WTC11 (cell line): ENCODE results near the gene P2RX4. TPM values are rescaled to one million over a fixed set of nuclear protein-coding genes. Genes with fewer than 3 reads are reported as not detected.

ENCODE experiments used
- ATAC-seq: fragments of 200-7000 bp; cut with Tn5 transposase; 2 replicates; pipeline ENCODE4 v1.10.0; 2021; ENCODE audit warnings: mild to moderate bottlenecking, moderate library complexity
- CTCF ChIA-PET: fragments of 300-600 bp; sonication (Branson Sonifier 250); formaldehyde crosslinking; loops from one replicate; lab custom pipeline; 2021; ENCODE audit warnings: antibody characterized with exemption; lab: Charles Lee
- POLR2A ChIA-PET: fragments of 350-600 bp; sonication (Branson Sonifier 250); formaldehyde crosslinking; loops from one replicate; lab custom pipeline; 2021; ENCODE audit warnings: antibody characterized with exemption; lab: Charles Lee
- DNase-seq: peaks from one replicate; pipeline ENCODE4 v3.0.0; 2021; ENCODE audit warnings: low spot score
- H3K27ac Mint-ChIP-seq: 2 replicates; pipeline ENCODE4 v1.8.0; 2021; ENCODE audit warnings: mixed read lengths
- H3K27me3 Mint-ChIP-seq: 2 replicates; pipeline ENCODE4 v1.8.0; 2021; ENCODE audit warnings: low read depth, mild to moderate bottlenecking, moderate library complexity, mixed read lengths
- H3K36me3 Mint-ChIP-seq: 2 replicates; pipeline ENCODE4 v1.8.0; 2021; ENCODE audit warnings: mixed read lengths
- H3K4me1 Mint-ChIP-seq: 2 replicates; pipeline ENCODE4 v1.8.0; 2022; ENCODE audit warnings: mixed read lengths
- H3K4me3 Mint-ChIP-seq: 2 replicates; pipeline ENCODE4 v1.8.0; 2021; ENCODE audit warnings: mild to moderate bottlenecking, moderate library complexity, mixed read lengths
- H3K9me3 Mint-ChIP-seq: 2 replicates; pipeline ENCODE4 v1.8.0; 2021; ENCODE audit warnings: mixed read lengths
- CBFB ChIP-seq: sonication (generic); formaldehyde crosslinking; IDR thresholded peaks from 2 replicates; pipeline ENCODE4 v1.8.1; 2022; ENCODE audit warnings: mild to moderate bottlenecking, low read depth, missing genetic modification reagents
- CREB1 ChIP-seq: sonication (generic); formaldehyde crosslinking; IDR thresholded peaks from 2 replicates; pipeline ENCODE4 v1.8.0; 2023; ENCODE audit warnings: mild to moderate bottlenecking, missing genetic modification reagents
- FOXJ3 ChIP-seq: sonication (generic); formaldehyde crosslinking; IDR thresholded peaks from 2 replicates; pipeline ENCODE4 v1.9.0; 2021; ENCODE audit warnings: missing genetic modification reagents, mild to moderate bottlenecking, borderline replicate concordance
- GTF2I ChIP-seq: fragments of 250-450 bp; sonication (Bioruptor Pico); conservative IDR thresholded peaks from 2 replicates; pipeline ENCODE4 v1.4.0; 2021; ENCODE audit warnings: mild to moderate bottlenecking
- HMGA2 ChIP-seq: fragments of 250-450 bp; sonication (Bioruptor Pico); IDR thresholded peaks from 2 replicates; pipeline ENCODE4 v1.4.0; 2021; ENCODE audit warnings: mild to moderate bottlenecking, moderate library complexity
- JAZF1 ChIP-seq: fragments of 250-450 bp; sonication (Bioruptor Pico); IDR thresholded peaks from 2 replicates; pipeline ENCODE4 v1.9.0; 2021; ENCODE audit warnings: moderate library complexity, mild to moderate bottlenecking, inconsistent platforms
- MXD4 ChIP-seq: fragments of 250-450 bp; sonication (Bioruptor Pico); IDR thresholded peaks from 2 replicates; pipeline ENCODE4 v1.8.0; 2021; ENCODE audit warnings: mild to moderate bottlenecking, moderate library complexity, borderline replicate concordance
- NFE2L1 ChIP-seq: sonication (generic); formaldehyde crosslinking; IDR thresholded peaks from 2 replicates; pipeline ENCODE4 v1.8.1; 2023; ENCODE audit warnings: missing genetic modification reagents
- RORB ChIP-seq: fragments of 250-450 bp; sonication (Bioruptor Pico); IDR thresholded peaks from 2 replicates; pipeline ENCODE4 v1.9.0; 2021; ENCODE audit warnings: mild to moderate bottlenecking
- SMAD3 ChIP-seq: sonication (generic); formaldehyde crosslinking; IDR thresholded peaks from 2 replicates; pipeline ENCODE4 v1.8.0; 2022; ENCODE audit warnings: missing genetic modification reagents, mild to moderate bottlenecking, borderline replicate concordance
- SMAD4 ChIP-seq: sonication (generic); formaldehyde crosslinking; IDR thresholded peaks from 2 replicates; pipeline ENCODE4 v1.8.0; 2022; ENCODE audit warnings: mild to moderate bottlenecking, missing genetic modification reagents
- TP53 ChIP-seq: sonication (generic); formaldehyde crosslinking; IDR thresholded peaks from 2 replicates; pipeline ENCODE4 v1.8.1; 2023; ENCODE audit warnings: mild to moderate bottlenecking, missing genetic modification reagents
- ZBTB21 ChIP-seq: sonication (generic); formaldehyde crosslinking; IDR thresholded peaks from 2 replicates; pipeline ENCODE4 v1.8.1; 2023; ENCODE audit warnings: mild to moderate bottlenecking, missing genetic modification reagents, borderline replicate concordance
- ZNF396 ChIP-seq: fragments of 250-450 bp; sonication (Bioruptor Pico); IDR thresholded peaks from 2 replicates; pipeline ENCODE4 v1.8.0; 2021; ENCODE audit warnings: mild to moderate bottlenecking, moderate library complexity, borderline replicate concordance
- total RNA-seq: library from RNA; stranded (reverse); gene quantifications from 3 replicates; pipeline ENCODE4 v1.2.3, GENCODE V29; 2021
- TF ChIP-seq, protein P1 (sequence below): fragments of 250-450 bp; sonication (Bioruptor Pico); IDR thresholded peaks from 2 replicates; pipeline ENCODE4 v1.9.0; 2021; ENCODE audit warnings: mild to moderate bottlenecking, borderline replicate concordance
- TF ChIP-seq, protein P2 (sequence below): sonication (generic); formaldehyde crosslinking; IDR thresholded peaks from 2 replicates; pipeline ENCODE4 v1.8.0; 2022; ENCODE audit warnings: missing genetic modification reagents
- TF ChIP-seq, protein P3 (sequence below): sonication (generic); formaldehyde crosslinking; IDR thresholded peaks from 2 replicates; pipeline ENCODE4 v1.8.0; 2022; ENCODE audit warnings: mild to moderate bottlenecking, missing genetic modification reagents
- TF ChIP-seq, protein P4 (sequence below): sonication (generic); formaldehyde crosslinking; conservative IDR thresholded peaks from 2 replicates; pipeline ENCODE4 v1.8.1; 2022; ENCODE audit warnings: mild to moderate bottlenecking, missing genetic modification reagents
- TF ChIP-seq, protein P5 (sequence below): fragments of 250-450 bp; sonication (Bioruptor Pico); conservative IDR thresholded peaks from 2 replicates; pipeline ENCODE4 v1.9.0; 2021; ENCODE audit warnings: mild to moderate bottlenecking
- TF ChIP-seq, protein P6 (sequence below): sonication (generic); formaldehyde crosslinking; IDR thresholded peaks from 2 replicates; pipeline ENCODE4 v1.8.0; 2022; ENCODE audit warnings: mild to moderate bottlenecking, missing genetic modification reagents

The P2RX4 gene
- total RNA-seq, 1 experiment from 2014 or later = 13.9 TPM

DNA sequence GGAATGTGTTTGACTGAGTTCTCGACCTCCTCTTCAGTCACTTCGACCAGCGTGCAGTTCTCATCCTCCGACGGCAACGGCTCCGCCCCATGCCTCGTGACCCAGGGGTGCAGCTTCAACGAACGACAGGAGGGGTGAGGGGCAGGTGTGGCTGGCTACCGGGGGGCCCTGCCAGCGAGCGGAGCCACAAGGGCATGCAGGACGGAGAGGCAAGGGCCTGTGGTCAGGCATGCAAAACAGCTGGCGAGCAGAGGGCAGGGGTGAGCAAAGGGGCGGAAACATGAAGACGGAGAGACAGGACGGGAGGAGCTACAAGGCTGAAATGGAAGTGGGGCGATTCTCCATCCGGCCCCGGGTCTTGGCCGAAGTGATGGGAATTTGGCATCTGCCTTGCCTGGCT, 38.7 kb downstream of the P2RX4 start:
- TF ChIP-seq SMAD3 (CRISPR knock-in tag) (no peak), FOXJ3 (no peak), CREB1 (CRISPR knock-in tag) (no peak), NFE2L1 (CRISPR knock-in tag) (no peak), HMGA2 (no peak), TP53 (no peak)
- TF ChIP-seq, protein P1, sequence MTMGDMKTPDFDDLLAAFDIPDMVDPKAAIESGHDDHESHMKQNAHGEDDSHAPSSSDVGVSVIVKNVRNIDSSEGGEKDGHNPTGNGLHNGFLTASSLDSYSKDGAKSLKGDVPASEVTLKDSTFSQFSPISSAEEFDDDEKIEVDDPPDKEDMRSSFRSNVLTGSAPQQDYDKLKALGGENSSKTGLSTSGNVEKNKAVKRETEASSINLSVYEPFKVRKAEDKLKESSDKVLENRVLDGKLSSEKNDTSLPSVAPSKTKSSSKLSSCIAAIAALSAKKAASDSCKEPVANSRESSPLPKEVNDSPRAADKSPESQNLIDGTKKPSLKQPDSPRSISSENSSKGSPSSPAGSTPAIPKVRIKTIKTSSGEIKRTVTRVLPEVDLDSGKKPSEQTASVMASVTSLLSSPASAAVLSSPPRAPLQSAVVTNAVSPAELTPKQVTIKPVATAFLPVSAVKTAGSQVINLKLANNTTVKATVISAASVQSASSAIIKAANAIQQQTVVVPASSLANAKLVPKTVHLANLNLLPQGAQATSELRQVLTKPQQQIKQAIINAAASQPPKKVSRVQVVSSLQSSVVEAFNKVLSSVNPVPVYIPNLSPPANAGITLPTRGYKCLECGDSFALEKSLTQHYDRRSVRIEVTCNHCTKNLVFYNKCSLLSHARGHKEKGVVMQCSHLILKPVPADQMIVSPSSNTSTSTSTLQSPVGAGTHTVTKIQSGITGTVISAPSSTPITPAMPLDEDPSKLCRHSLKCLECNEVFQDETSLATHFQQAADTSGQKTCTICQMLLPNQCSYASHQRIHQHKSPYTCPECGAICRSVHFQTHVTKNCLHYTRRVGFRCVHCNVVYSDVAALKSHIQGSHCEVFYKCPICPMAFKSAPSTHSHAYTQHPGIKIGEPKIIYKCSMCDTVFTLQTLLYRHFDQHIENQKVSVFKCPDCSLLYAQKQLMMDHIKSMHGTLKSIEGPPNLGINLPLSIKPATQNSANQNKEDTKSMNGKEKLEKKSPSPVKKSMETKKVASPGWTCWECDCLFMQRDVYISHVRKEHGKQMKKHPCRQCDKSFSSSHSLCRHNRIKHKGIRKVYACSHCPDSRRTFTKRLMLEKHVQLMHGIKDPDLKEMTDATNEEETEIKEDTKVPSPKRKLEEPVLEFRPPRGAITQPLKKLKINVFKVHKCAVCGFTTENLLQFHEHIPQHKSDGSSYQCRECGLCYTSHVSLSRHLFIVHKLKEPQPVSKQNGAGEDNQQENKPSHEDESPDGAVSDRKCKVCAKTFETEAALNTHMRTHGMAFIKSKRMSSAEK (CRISPR knock-in tag) = no peak
- TF ChIP-seq, protein P2, sequence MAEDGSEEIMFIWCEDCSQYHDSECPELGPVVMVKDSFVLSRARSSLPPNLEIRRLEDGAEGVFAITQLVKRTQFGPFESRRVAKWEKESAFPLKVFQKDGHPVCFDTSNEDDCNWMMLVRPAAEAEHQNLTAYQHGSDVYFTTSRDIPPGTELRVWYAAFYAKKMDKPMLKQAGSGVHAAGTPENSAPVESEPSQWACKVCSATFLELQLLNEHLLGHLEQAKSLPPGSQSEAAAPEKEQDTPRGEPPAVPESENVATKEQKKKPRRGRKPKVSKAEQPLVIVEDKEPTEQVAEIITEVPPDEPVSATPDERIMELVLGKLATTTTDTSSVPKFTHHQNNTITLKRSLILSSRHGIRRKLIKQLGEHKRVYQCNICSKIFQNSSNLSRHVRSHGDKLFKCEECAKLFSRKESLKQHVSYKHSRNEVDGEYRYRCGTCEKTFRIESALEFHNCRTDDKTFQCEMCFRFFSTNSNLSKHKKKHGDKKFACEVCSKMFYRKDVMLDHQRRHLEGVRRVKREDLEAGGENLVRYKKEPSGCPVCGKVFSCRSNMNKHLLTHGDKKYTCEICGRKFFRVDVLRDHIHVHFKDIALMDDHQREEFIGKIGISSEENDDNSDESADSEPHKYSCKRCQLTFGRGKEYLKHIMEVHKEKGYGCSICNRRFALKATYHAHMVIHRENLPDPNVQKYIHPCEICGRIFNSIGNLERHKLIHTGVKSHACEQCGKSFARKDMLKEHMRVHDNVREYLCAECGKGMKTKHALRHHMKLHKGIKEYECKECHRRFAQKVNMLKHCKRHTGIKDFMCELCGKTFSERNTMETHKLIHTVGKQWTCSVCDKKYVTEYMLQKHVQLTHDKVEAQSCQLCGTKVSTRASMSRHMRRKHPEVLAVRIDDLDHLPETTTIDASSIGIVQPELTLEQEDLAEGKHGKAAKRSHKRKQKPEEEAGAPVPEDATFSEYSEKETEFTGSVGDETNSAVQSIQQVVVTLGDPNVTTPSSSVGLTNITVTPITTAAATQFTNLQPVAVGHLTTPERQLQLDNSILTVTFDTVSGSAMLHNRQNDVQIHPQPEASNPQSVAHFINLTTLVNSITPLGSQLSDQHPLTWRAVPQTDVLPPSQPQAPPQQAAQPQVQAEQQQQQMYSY (CRISPR knock-in tag) = no peak
- Mint-ChIP-seq H3K27me3 (no peaks in the 10 kb centered on the region), H3K4me3 (no peak overlapping the region), H3K9me3 (peaks cover 10% of the 10 kb centered on the region), H3K4me1 (no peaks in the 10 kb centered on the region), H3K36me3 (peaks cover 37% of the 10 kb centered on the region), H3K27ac (no peak overlapping the region)
- ATAC-seq (no peak), DNase-seq (no peak)
- ChIA-PET CTCF (no interaction called here), POLR2A (no interaction called here)

DNA sequence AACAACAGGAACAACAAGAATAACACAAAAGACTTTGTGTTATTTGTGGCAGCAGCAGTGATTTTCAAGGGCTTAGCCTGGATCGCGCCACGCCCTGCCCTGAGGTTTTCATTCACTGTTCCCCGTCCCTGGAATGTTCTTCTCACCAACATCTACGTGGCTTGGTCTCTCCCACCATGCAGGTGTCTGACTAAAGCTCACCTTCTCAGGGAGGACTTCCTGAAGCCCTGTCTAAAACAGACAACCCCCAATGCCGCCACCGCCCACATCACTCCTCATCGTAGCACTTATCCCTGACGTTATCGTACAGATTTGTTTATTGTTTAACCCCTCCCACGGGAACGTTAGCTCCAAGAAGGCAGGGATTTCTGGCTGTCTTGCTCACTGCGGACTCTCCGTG, 40.4 kb downstream of the P2RX4 start:
- Mint-ChIP-seq H3K4me3 (no peak overlapping the region), H3K27me3 (no peaks in the 10 kb centered on the region), H3K36me3 (peaks cover 48% of the 10 kb centered on the region), H3K27ac (no peak overlapping the region), H3K9me3 (peaks cover 12% of the 10 kb centered on the region), H3K4me1 (no peaks in the 10 kb centered on the region)
- POLR2A ChIA-PET = no interaction called here
- ATAC-seq (no peak), DNase-seq (no peak)
- CTCF ChIA-PET = interaction anchor here (0.9 kb wide), 1 partner anchor 12 kb away, joined by 3 read pairs; no protein-coding TSS in a partner anchor
- TF ChIP-seq MXD4 (CRISPR knock-in tag) = no peak
- TF ChIP-seq RORB = no peak
- TF ChIP-seq GTF2I (CRISPR knock-in tag) = no peak
- no peak for TF ChIP-seq ZNF396 (CRISPR knock-in tag)
- TF ChIP-seq, protein P3, sequence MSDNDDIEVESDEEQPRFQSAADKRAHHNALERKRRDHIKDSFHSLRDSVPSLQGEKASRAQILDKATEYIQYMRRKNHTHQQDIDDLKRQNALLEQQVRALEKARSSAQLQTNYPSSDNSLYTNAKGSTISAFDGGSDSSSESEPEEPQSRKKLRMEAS (CRISPR knock-in tag) = no peak
- TF ChIP-seq, protein P4, sequence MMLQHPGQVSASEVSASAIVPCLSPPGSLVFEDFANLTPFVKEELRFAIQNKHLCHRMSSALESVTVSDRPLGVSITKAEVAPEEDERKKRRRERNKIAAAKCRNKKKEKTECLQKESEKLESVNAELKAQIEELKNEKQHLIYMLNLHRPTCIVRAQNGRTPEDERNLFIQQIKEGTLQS (CRISPR knock-in tag) = no peak
- TF ChIP-seq ZBTB21 (CRISPR knock-in tag) = no peak
- TF ChIP-seq CBFB = no peak
- TF ChIP-seq, protein P5, sequence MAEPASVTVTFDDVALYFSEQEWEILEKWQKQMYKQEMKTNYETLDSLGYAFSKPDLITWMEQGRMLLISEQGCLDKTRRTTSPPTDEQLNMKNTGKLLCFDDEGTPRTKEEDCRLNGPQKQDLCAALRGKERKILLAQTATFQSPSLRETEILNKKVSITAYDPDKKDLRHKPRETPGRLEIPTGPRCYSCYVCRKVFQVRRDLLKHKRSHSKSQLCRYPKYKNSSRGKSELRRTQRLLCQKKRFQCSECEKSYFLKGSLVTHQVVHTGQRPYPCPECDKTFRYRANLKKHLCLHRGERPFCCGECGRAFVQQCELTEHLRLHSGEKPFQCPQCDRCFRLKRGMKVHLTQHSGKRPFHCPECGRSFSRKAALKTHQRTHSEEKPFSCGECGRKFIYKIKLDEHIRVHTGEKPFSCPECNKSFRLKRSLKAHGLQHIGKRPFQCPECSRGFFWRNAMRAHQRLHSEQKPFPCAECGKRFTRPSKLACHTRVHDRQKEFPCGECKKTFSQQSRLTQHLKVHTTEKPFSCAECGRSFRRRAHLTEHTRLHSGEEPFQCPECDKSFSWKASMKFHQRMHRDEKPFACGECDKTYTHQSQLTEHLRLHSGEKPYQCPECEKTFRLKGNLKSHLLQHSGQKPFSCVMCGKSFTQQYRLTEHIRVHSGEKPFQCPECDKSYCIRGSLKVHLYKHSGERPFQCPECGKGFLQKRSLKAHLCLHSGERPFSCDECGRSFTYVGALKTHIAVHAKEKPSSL = no peak
- no peak for TF ChIP-seq HMGA2
- no peak for TF ChIP-seq SMAD4 (CRISPR knock-in tag)
- TF ChIP-seq, protein P1 (CRISPR knock-in tag) = no peak
- TF ChIP-seq JAZF1 (CRISPR knock-in tag) = no peak
- TF ChIP-seq, protein P6, sequence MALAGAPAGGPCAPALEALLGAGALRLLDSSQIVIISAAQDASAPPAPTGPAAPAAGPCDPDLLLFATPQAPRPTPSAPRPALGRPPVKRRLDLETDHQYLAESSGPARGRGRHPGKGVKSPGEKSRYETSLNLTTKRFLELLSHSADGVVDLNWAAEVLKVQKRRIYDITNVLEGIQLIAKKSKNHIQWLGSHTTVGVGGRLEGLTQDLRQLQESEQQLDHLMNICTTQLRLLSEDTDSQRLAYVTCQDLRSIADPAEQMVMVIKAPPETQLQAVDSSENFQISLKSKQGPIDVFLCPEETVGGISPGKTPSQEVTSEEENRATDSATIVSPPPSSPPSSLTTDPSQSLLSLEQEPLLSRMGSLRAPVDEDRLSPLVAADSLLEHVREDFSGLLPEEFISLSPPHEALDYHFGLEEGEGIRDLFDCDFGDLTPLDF (CRISPR knock-in tag) = no peak
